Stomach (tissue), 9 donors: Measurements from ENCODE around the gene ARID5A. TPM values are rescaled to one million over a fixed set of nuclear protein-coding genes. Genes with fewer than 3 reads are reported as not detected.

Source experiments
- DNase-seq, 2 donors: peaks; one replicate each; pipeline versions ENCODE4 v3.0.0 to v3.0.0-alpha.2; 2013 to 2019
- H3K27ac ChIP-seq, 5 donors: fragments of 200-600 bp in 4 of 5; sonication (generic) in 4 of 5; one replicate each; pipeline ENCODE4 v1.5.1; 2013 to 2019; ENCODE audit warnings: mild to moderate bottlenecking in 1 of 5, moderate library complexity in 1 of 5
- H3K27me3 ChIP-seq, 3 donors: fragments of 200-600 bp; sonication (generic); one replicate each; pipeline ENCODE4 v1.5.1; 2017 to 2019; ENCODE audit warnings: mixed run types in 1 of 3
- H3K36me3 ChIP-seq, 4 donors: fragments of 200-600 bp; sonication (generic); 1 replicate in 3 of 4; 2 replicates in 1 of 4; pipeline ENCODE4 v1.5.1; 2016 to 2019
- H3K4me1 ChIP-seq, 4 donors: fragments of 200-600 bp; sonication (generic); one replicate each; pipeline ENCODE4 v1.5.1; 2016 to 2019
- H3K4me3 ChIP-seq, 4 donors: fragments of 200-600 bp; sonication (generic) in 3 of 4; one replicate each; pipeline ENCODE4 v1.5.1; 2016 to 2019; ENCODE audit warnings: mild to moderate bottlenecking in 1 of 4
- H3K9me3 ChIP-seq, 4 donors: fragments of 200-600 bp; sonication (generic); one replicate each; pipeline ENCODE4 v1.5.1; 2016 to 2019
- POLR2A ChIP-seq, 4 donors: fragments of 450-650 bp; IDR thresholded peaks; one replicate each; pipeline ENCODE4 v1.6.1; 2016; ENCODE audit warnings: antibody characterized with exemption in 4 of 4, control low read depth in 2 of 4, mild to moderate bottlenecking in 1 of 4, moderate library complexity in 1 of 4
- POLR2AphosphoS5 ChIP-seq, 3 donors: sonication (generic); formaldehyde crosslinking; IDR thresholded peaks; one replicate each; pipeline ENCODE4 v1.6.1; 2016; ENCODE audit warnings: antibody characterized with exemption in 3 of 3
- WGBS, 5 donors: extraction: QIAGEN DNeasy Blood & Tissue Kit in 3 of 5; methylation state at CpG; one replicate each; pipeline versions ENCODE4 v1.1.5 to v1.1.7; 2013 to 2018; 5-methylcytosine and 5-hydroxymethylcytosine counted together
- intact Hi-C: fragments of 100-400 bp; cut with DNase I; formaldehyde crosslinking; loops from one replicate; pipeline ENCODE4 v1.15.1; 2023; ENCODE audit warnings: low total_unique reads
- polyA plus RNA-seq, 3 donors: library from polyadenylated mRNA; stranded (reverse); fragments of 200-250 nt; gene quantifications; one replicate each; pipeline ENCODE4 v1.2.3, GENCODE V29; 2013
- total RNA-seq, 5 donors: library from RNA; depleted of rRNA; stranded (reverse); fragments of >200 nt; gene quantifications; one replicate each; pipeline versions ENCODE4 v1.1.0 to v1.2.3, GENCODE V29; 2014 to 2016
- donor health status: healthy with polysubstance abuse.
- donor health status: Bipolar disorder and iron deficiency.
- donor health status: healthy.

ARID5A gene
- total and polyA plus RNA-seq, 8 donors, result 1.2 to 26.8 (median 14.6) TPM

GRCh38 chr2:96601382-96602292 lies 65.1 kb downstream of the ARID5A start:
- peak overlapping the region in 4 of 5 donors; percentile 1 to 34 (median 20) for H3K27ac ChIP-seq
- no peaks in the 10 kb centered on the region for H3K9me3 ChIP-seq
- no peak overlapping the region for H3K4me3 ChIP-seq
- peaks cover 0 to 14% (median 5%) of the 10 kb centered on the region in 4 donors for H3K4me1 ChIP-seq
- DNase-seq, result peak; percentile 30 to 63
- 77 to 97% (median 84%) methylated on average over 6 to 8 of the region's 8 CpGs for WGBS, 5 donors
- intact Hi-C loops, result no loop called here
- TF ChIP-seq POLR2AphosphoS5 (IDR thresholded peaks at IDR 0.05), result peak in 1 of 3 donors; percentile 19
- TF ChIP-seq POLR2A (IDR thresholded peaks at IDR 0.05), result no peak
- H3K27me3 ChIP-seq, result no peaks in the 10 kb centered on the region
- H3K36me3 ChIP-seq, result peaks cover 72 to 100% (median 99%) of the 10 kb centered on the region in 4 donors

Other genes with a start within 250 kb of the ARID5A start
- 100 to 1,000 TPM in 2 of 5 donors, 10 to 100 TPM in 3; 74.0 to 184 (median 88.1) TPM for gene SNRNP200, start 231.2 kb upstream of the ARID5A start, total RNA-seq
- 10 to 100 TPM; 31.2 to 67.1 (median 33.8) TPM for gene SNRNP200, start 231.2 kb upstream of the ARID5A start, polyA plus RNA-seq
- gene ITPRIPL1, start 211.4 kb upstream of the ARID5A start, total RNA-seq, result 1 to 10 TPM in 1 of 5 donors, under 1 TPM in 1, not detected in 3; 0.29 to 3.9 TPM
- gene ITPRIPL1, start 211.4 kb upstream of the ARID5A start, polyA plus RNA-seq, result under 1 TPM in 2 of 3 donors, not detected in 1; 0.44 to 0.78 TPM
- 1 to 10 TPM; 1.3 to 7.7 (median 1.8) TPM for gene NCAPH, start 201.0 kb upstream of the ARID5A start, total RNA-seq
- gene NCAPH, start 201.0 kb upstream of the ARID5A start, polyA plus RNA-seq, result 1 to 10 TPM; 3.1 to 4.7 (median 3.3) TPM
- gene NEURL3, start 31.4 kb upstream of the ARID5A start, total RNA-seq, result 10 to 100 TPM in 1 of 5 donors, not detected in 4; 12.7 TPM
- gene NEURL3, start 31.4 kb upstream of the ARID5A start, polyA plus RNA-seq, result 1 to 10 TPM in 2 of 3 donors, under 1 TPM in 1; 0.50 to 1.9 (median 1.4) TPM
- 100 to 1,000 TPM in 2 of 5 donors, 10 to 100 TPM in 3; 30.1 to 139 (median 57.2) TPM for gene KANSL3, start 101.6 kb downstream of the ARID5A start, total RNA-seq
- gene KANSL3, start 101.6 kb downstream of the ARID5A start, polyA plus RNA-seq, result 10 to 100 TPM; 13.6 to 15.0 (median 14.6) TPM
- under 1 TPM in 1 of 5 donors, not detected in 4; 0.73 TPM for gene FER1L5, start 106.0 kb downstream of the ARID5A start, total RNA-seq
- under 1 TPM in 2 of 3 donors, not detected in 1; 0.03 to 0.06 TPM for gene FER1L5, start 106.0 kb downstream of the ARID5A start, polyA plus RNA-seq
- 10 to 100 TPM in 2 of 5 donors, 1 to 10 TPM in 3; 1.4 to 17.1 (median 7.0) TPM for gene LMAN2L, start 203.3 kb downstream of the ARID5A start, total RNA-seq
- gene LMAN2L, start 203.3 kb downstream of the ARID5A start, polyA plus RNA-seq, result 10 to 100 TPM in 1 of 3 donors, 1 to 10 TPM in 2; 1.4 to 11.4 (median 4.7) TPM
- gene CNNM4, start 224.2 kb downstream of the ARID5A start, total RNA-seq, result 10 to 100 TPM in 1 of 5 donors, 1 to 10 TPM in 4; 1.2 to 26.6 (median 5.1) TPM
- 1 to 10 TPM; 1.4 to 2.8 (median 2.1) TPM for gene CNNM4, start 224.2 kb downstream of the ARID5A start, polyA plus RNA-seq